Trophoblast cell (in vitro differentiated cells and primary cell): ENCODE results near the gene ANKRD39.

Experiments used
- DNase-seq, 2 donors: peaks; one replicate each; pipeline ENCODE4 v3.0.0-alpha.2; 2016
- H2AFZ ChIP-seq: 2 replicates; pipeline ENCODE4 v1.6.1; 2013; ENCODE audit warnings: low read length, moderate library complexity, mild to moderate bottlenecking; ENCODE audit not compliant: insufficient read depth, poor library complexity
- H2AK5ac ChIP-seq: 2 replicates; pipeline ENCODE4 v1.6.1; 2013; ENCODE audit warnings: mild to moderate bottlenecking, low read length
- H2BK120ac ChIP-seq: 2 replicates; pipeline ENCODE4 v1.6.1; 2013; ENCODE audit warnings: low read length, mild to moderate bottlenecking, moderate library complexity; ENCODE audit not compliant: insufficient read depth, poor library complexity
- H2BK12ac ChIP-seq: 2 replicates; pipeline ENCODE4 v1.6.1; 2013; ENCODE audit warnings: mild to moderate bottlenecking, low read length, moderate library complexity
- H2BK5ac ChIP-seq: 2 replicates; pipeline ENCODE4 v1.6.1; 2013; ENCODE audit warnings: low read length, low read depth, moderate library complexity, mild to moderate bottlenecking; ENCODE audit not compliant: poor library complexity
- H3K14ac ChIP-seq: 2 replicates; pipeline ENCODE4 v1.6.1; 2013; ENCODE audit warnings: mild to moderate bottlenecking, low read length
- H3K18ac ChIP-seq: 2 replicates; pipeline ENCODE4 v1.6.1; 2013; ENCODE audit warnings: mild to moderate bottlenecking, low read length
- H3K23ac ChIP-seq: 2 replicates; pipeline ENCODE4 v1.6.1; 2013; ENCODE audit warnings: low read length
- H3K27ac ChIP-seq: 2 replicates; pipeline ENCODE4 v1.5.1; 2013; ENCODE audit warnings: low read depth, mild to moderate bottlenecking, inconsistent platforms, low read length, moderate library complexity
- H3K27me3 ChIP-seq: 2 replicates; pipeline ENCODE4 v1.6.1; 2013; ENCODE audit warnings: inconsistent platforms, mild to moderate bottlenecking, low read length, moderate library complexity; ENCODE audit not compliant: insufficient read depth
- H3K36me3 ChIP-seq, 2 experiments: 1 replicate in 1 of 2; 2 replicates in 1 of 2; pipeline ENCODE4 v1.6.1; 2013; ENCODE audit warnings: low read length in 2 of 2, mild to moderate bottlenecking in 2 of 2, moderate library complexity in 1 of 2; ENCODE audit not compliant: insufficient read depth in 2 of 2, control insufficient read depth in 1 of 2
- H3K4ac ChIP-seq: 2 replicates; pipeline ENCODE4 v1.6.1; 2013; ENCODE audit warnings: low read depth, mild to moderate bottlenecking, low read length, moderate library complexity
- H3K4me1 ChIP-seq, 2 experiments: 1 replicate in 1 of 2; 2 replicates in 1 of 2; pipeline ENCODE4 v1.6.1; 2013; ENCODE audit warnings: low read length in 2 of 2, mild to moderate bottlenecking in 2 of 2, moderate library complexity in 1 of 2; ENCODE audit not compliant: insufficient read depth in 2 of 2, control insufficient read depth in 1 of 2
- H3K4me2 ChIP-seq: 2 replicates; pipeline ENCODE4 v1.6.1; 2013; ENCODE audit warnings: inconsistent platforms, mild to moderate bottlenecking, low read length, moderate library complexity
- H3K4me3 ChIP-seq: 2 replicates; pipeline ENCODE4 v1.5.1; 2013; ENCODE audit warnings: mild to moderate bottlenecking, low read depth, low read length, inconsistent platforms
- H3K79me1 ChIP-seq: one replicate; pipeline ENCODE4 v1.6.1; 2013; ENCODE audit warnings: low read length
- H3K79me2 ChIP-seq: 2 replicates; pipeline ENCODE4 v1.6.1; 2013; ENCODE audit warnings: low read length, mild to moderate bottlenecking; ENCODE audit not compliant: control insufficient read depth, insufficient read depth, poor library complexity
- H3K9ac ChIP-seq: 2 replicates; pipeline ENCODE4 v1.6.1; 2013; ENCODE audit warnings: mild to moderate bottlenecking, low read length
- H3K9me3 ChIP-seq: 2 replicates; pipeline ENCODE4 v1.6.1; 2013; ENCODE audit warnings: low read depth, mild to moderate bottlenecking, control low read depth, inconsistent platforms, low read length; ENCODE audit not compliant: insufficient read depth
- H4K12ac ChIP-seq: 2 replicates; pipeline ENCODE4 v1.6.1; 2013; ENCODE audit warnings: low read depth, mild to moderate bottlenecking, low read length, moderate library complexity
- H4K8ac ChIP-seq: 2 replicates; pipeline ENCODE4 v1.6.1; 2013; ENCODE audit warnings: low read depth, mild to moderate bottlenecking, low read length, moderate library complexity
- H4K91ac ChIP-seq: one replicate; pipeline ENCODE4 v1.6.1; 2013; ENCODE audit warnings: low read depth, mild to moderate bottlenecking, low read length, moderate library complexity
- WGBS: extraction: QIAGEN DNeasy Blood & Tissue Kit; methylation state at CpG from one replicate; pipeline ENCODE4 v1.1.7; 2013; ENCODE audit warnings: missing lambda C conversion rate; ENCODE audit not compliant: insufficient read length, insufficient coverage; ENCODE audit errors: extremely low coverage; 5-methylcytosine and 5-hydroxymethylcytosine counted together

ANKRD39 gene

DNA sequence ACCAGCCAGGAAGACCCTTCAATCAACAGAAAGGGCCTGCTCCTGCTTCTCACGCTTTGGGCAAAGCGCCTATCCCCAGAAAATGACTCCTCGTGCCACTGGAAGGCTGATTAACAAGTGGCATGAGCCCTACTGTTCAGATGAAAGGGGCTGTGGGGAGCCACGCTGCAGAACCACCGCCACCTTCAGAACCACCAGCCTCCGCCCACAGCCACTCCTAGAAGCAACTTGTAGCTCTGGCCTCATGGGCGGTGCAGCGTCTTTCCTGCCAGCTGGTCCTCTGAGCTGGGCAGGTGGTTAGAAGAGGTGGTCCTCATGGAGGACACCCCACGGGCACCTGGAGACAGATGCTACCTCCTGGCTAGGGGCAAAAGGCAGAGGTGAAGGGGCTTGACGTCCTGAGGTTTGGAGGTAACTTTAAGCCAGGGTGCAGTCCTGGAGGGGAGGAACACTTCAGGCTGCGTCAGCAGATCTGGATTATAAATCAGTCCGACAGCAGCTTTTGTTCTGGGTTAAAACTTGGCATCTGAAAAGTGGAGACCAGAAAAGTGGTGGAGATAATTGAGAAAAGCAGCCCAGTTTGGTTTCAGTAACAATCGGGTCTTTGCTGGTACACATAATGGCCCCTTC lies 12.9 kb upstream of the ANKRD39 start:
- peak overlapping the region; percentile 96 for H3K18ac ChIP-seq
- H3K9me3 ChIP-seq, result peaks cover 2% of the 10 kb centered on the region
- H4K91ac ChIP-seq, result peak overlapping the region; percentile 99
- H3K79me2 ChIP-seq, result peaks cover 47% of the 10 kb centered on the region
- H2AFZ ChIP-seq, result peak overlapping the region; percentile 37
- H3K23ac ChIP-seq, result no peak overlapping the region
- H3K4me1 ChIP-seq, result peaks cover 46 to 56% of the 10 kb centered on the region in 2 experiments
- peak overlapping the region; percentile 13 for H4K12ac ChIP-seq
- H2BK12ac ChIP-seq, result peak overlapping the region; percentile 58
- no peak overlapping the region for H3K9ac ChIP-seq
- H3K79me1 ChIP-seq, result peaks cover 65% of the 10 kb centered on the region
- no peaks in the 10 kb centered on the region for H3K27me3 ChIP-seq
- peak overlapping the region; percentile 61 for H2AK5ac ChIP-seq
- peak overlapping the region; percentile 69 for H3K4me2 ChIP-seq
- peak overlapping the region; percentile 93 for H3K27ac ChIP-seq
- no CpG with 5 or more reads among the region's 13 CpGs for WGBS
- H3K36me3 ChIP-seq, result peaks cover 20 to 27% of the 10 kb centered on the region in 2 experiments
- DNase-seq, result peak; percentile 55 to 71
- peak overlapping the region; percentile 87 for H3K14ac ChIP-seq
- H3K4ac ChIP-seq, result peak overlapping the region; percentile 51
- peak overlapping the region; percentile 93 for H2BK120ac ChIP-seq
- peak overlapping the region; percentile 91 for H3K4me3 ChIP-seq
- H2BK5ac ChIP-seq, result peak overlapping the region; percentile 89
- H4K8ac ChIP-seq, result peak overlapping the region; percentile 59

DNA sequence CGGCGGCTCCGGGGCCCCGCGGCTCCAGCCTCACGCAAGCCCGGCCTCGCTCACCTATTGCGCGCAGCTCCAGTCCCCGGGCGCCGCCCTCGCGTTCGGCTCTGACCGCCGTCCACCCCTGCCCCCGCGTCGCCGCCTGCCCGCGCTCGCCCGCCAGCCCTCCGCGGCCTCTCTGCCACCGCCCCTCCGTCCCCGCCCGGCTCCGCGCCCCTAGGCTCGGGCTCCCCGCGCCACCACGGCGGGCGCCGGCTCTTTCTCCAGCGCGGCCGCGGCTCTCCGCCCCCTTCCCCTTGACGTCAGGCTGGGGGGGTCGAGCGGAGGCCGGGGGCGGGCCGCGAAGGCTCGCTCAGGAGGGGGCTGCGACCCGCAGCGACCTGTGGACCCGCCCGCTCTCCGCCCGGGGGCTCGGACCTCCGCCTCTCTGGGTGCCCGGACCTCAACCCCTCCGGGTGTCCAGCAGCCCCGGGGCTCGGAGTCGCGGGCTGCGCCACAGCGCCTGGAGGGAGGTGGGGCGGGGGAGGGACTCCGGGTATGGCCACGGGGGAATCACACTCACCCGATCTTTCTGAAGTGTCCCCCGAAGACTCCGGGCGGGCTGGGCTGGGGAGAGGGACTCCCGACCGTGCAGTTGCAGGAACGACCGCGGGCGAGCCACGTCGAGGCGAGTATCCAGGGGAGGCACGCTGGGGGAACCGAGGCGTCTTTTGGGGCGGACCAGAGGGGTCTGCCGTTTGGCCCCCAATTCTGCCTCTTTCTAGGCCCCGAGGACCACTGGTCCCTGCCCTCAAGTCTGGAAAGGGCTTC lies 12.2 kb upstream of the ANKRD39 start, which contains the start of gene SEMA4C:
TSS of gene SEMA4C (minus strand) at position 259 of the 804 bp plus-strand sequence. CDS start 2,194 bp downstream, outside the sequence.
- no CpG with 5 or more reads among the region's 93 CpGs for WGBS
- peak; percentile 70 to 78 for DNase-seq
- Histone ChIP-seq H3K9ac (peak within 1 kb of the TSS; percentile 97), H3K14ac (peak within 1 kb of the TSS; percentile 99), H3K36me3 (peaks cover 27 to 35% of the 10 kb centered on the region in 2 experiments), H3K4me1 (peaks cover 42 to 49% of the 10 kb centered on the region in 2 experiments), H2BK5ac (peak within 1 kb of the TSS; percentile 99), H3K4me3 (peak within 1 kb of the TSS; percentile 91), H2AK5ac (peak within 1 kb of the TSS; percentile 89), H2AFZ (peak within 1 kb of the TSS; percentile 58), H2BK120ac (peak within 1 kb of the TSS; percentile 98), H3K18ac (peak within 1 kb of the TSS; percentile 97), H4K91ac (peak within 1 kb of the TSS; percentile 99), H3K9me3 (peaks cover 2% of the 10 kb centered on the region), H2BK12ac (peak within 1 kb of the TSS; percentile 58), H3K23ac (no peak within 1 kb of the TSS), H3K27ac (peak within 1 kb of the TSS; percentile 93), H3K79me2 (peaks cover 49% of the 10 kb centered on the region), H3K27me3 (no peaks in the 10 kb centered on the region), H4K12ac (peak within 1 kb of the TSS; percentile 80), H4K8ac (peak within 1 kb of the TSS; percentile 91), H3K79me1 (peaks cover 59% of the 10 kb centered on the region), H3K4ac (peak within 1 kb of the TSS; percentile 100), H3K4me2 (peak within 1 kb of the TSS; percentile 83)

GRCh38 chr2:96869281-96869821 lies 11.5 kb upstream of the ANKRD39 start:
- Histone ChIP-seq H2AK5ac (peak overlapping the region; percentile 89), H2AFZ (peak overlapping the region; percentile 58), H2BK5ac (peak overlapping the region; percentile 99), H3K9me3 (peaks cover 2% of the 10 kb centered on the region), H3K4ac (peak overlapping the region; percentile 100), H4K91ac (peak overlapping the region; percentile 99), H3K23ac (no peak overlapping the region), H3K4me1 (peaks cover 37 to 43% of the 10 kb centered on the region in 2 experiments), H3K18ac (peak overlapping the region; percentile 97), H2BK12ac (peak overlapping the region; percentile 8), H4K8ac (peak overlapping the region; percentile 91), H3K79me1 (peaks cover 53% of the 10 kb centered on the region), H3K36me3 (peaks cover 34 to 41% of the 10 kb centered on the region in 2 experiments), H3K79me2 (peaks cover 48% of the 10 kb centered on the region), H3K4me3 (peak overlapping the region; percentile 91), H3K4me2 (peak overlapping the region; percentile 83), H3K27me3 (no peaks in the 10 kb centered on the region), H2BK120ac (peak overlapping the region; percentile 98), H3K27ac (peak overlapping the region; percentile 93), H3K14ac (peak overlapping the region; percentile 99), H3K9ac (peak overlapping the region; percentile 97), H4K12ac (peak overlapping the region; percentile 80)
- peak; percentile 57 to 66 for DNase-seq
- no CpG with 5 or more reads among the region's 64 CpGs for WGBS
